GM21526 (cell line): ENCODE measurements around the gene LRRTM1.

ENCODE experiments used
- ATAC-seq: cut with Tn5 transposase; IDR thresholded peaks from one replicate; pipeline ENCODE4 v1.9.1; 2021; ENCODE audit warnings: moderate library complexity; ENCODE audit not compliant: unreplicated experiment, low FRiP score

The LRRTM1 gene

GRCh38 chr2:80303909-80304837 lies at the start of gene LRRTM1:
Gene LRRTM1, minus strand, starts transcription at chr2:80304752. Its CDS starts 933 bp downstream, at chr2:80303819.
- no peak for ATAC-seq

- ATAC-seq, result no peak
Measured at GRCh38 chr2:80351231-80351630, 46.7 kb upstream of the LRRTM1 start.

GRCh38 chr2:80348953-80349352 lies 44.4 kb upstream of the LRRTM1 start:
- ATAC-seq, result no peak

- no peak for ATAC-seq
Measured at GRCh38 chr2:80348078-80348477, 43.5 kb upstream of the LRRTM1 start.

- no peak for ATAC-seq
Measured at GRCh38 chr2:80340022-80340421, 35.5 kb upstream of the LRRTM1 start.

- no peak for ATAC-seq
Measured at GRCh38 chr2:80338794-80339193, 34.2 kb upstream of the LRRTM1 start.

- no peak for ATAC-seq
Measured at GRCh38 chr2:80335411-80335810, 30.9 kb upstream of the LRRTM1 start.

GRCh38 chr2:80333886-80334285 lies 29.3 kb upstream of the LRRTM1 start:
- ATAC-seq, result no peak

- ATAC-seq, result no peak
Measured at GRCh38 chr2:80330527-80331450, 26.2 kb upstream of the LRRTM1 start.

- no peak for ATAC-seq
Measured at GRCh38 chr2:80329491-80329890, 24.9 kb upstream of the LRRTM1 start.

GRCh38 chr2:80328159-80328571 lies 23.6 kb upstream of the LRRTM1 start:
- no peak for ATAC-seq

- no peak for ATAC-seq
Measured at GRCh38 chr2:80326861-80327260, 22.3 kb upstream of the LRRTM1 start.

- no peak for ATAC-seq
Measured at GRCh38 chr2:80326214-80326613, 21.7 kb upstream of the LRRTM1 start.

- no peak for ATAC-seq
Measured at GRCh38 chr2:80324525-80324924, 20.0 kb upstream of the LRRTM1 start.

- no peak for ATAC-seq
Measured at GRCh38 chr2:80323610-80324009, 19.1 kb upstream of the LRRTM1 start.

GRCh38 chr2:80322958-80323357 lies 18.4 kb upstream of the LRRTM1 start:
- ATAC-seq, result no peak

- no peak for ATAC-seq
Measured at GRCh38 chr2:80322311-80322920, 17.9 kb upstream of the LRRTM1 start.

GRCh38 chr2:80312282-80312839 lies 7.8 kb upstream of the LRRTM1 start:
- no peak for ATAC-seq

GRCh38 chr2:80311304-80311703 lies 6.8 kb upstream of the LRRTM1 start:
- no peak for ATAC-seq
